HepG2 (cell line): ENCODE measurements around the gene FLYWCH1. TPM values are rescaled to one million over a fixed set of nuclear protein-coding genes. Genes with fewer than 3 reads are reported as not detected.

Source experiments
- AGO1 ChIP-seq: fragments of 200-400 bp; formaldehyde crosslinking; IDR thresholded peaks from 2 replicates; pipeline ENCODE4 v1.6.1; 2017; ENCODE audit warnings: mild to moderate bottlenecking, low read depth, low read length, moderate library complexity; ENCODE audit not compliant: poor library complexity, severe bottlenecking
- AKNA ChIP-seq: sonication (generic); formaldehyde crosslinking; IDR thresholded peaks from 2 replicates; pipeline ENCODE4 v1.4.0; 2020; ENCODE audit warnings: missing genetic modification reagents, borderline replicate concordance
- CTCF ChIP-seq: sonication (generic); formaldehyde crosslinking; IDR thresholded peaks from 2 replicates; pipeline ENCODE4 v1.5.0; 2020; ENCODE audit warnings: mild to moderate bottlenecking, missing genetic modification reagents, moderate library complexity
- MXD3 ChIP-seq: IDR thresholded peaks from 2 replicates; pipeline ENCODE4 v1.6.1; 2016; ENCODE audit warnings: mild to moderate bottlenecking, missing biosample characterization, missing genetic modification reagents
- NFRKB ChIP-seq: fragments of 450-650 bp; IDR thresholded peaks from 2 replicates; pipeline ENCODE4 v1.6.1; 2017
- NR1H2 ChIP-seq: sonication (generic); formaldehyde crosslinking; IDR thresholded peaks from 2 replicates; pipeline ENCODE4 v1.8.1; 2022; ENCODE audit warnings: low read depth, missing genetic modification reagents, borderline replicate concordance
- NR2F2 ChIP-seq: IDR thresholded peaks from 2 replicates; pipeline ENCODE4 v1.6.1; 2012; ENCODE audit warnings: low read depth, inconsistent platforms, borderline replicate concordance
- NR3C1 ChIP-seq: sonication (generic); formaldehyde crosslinking; IDR thresholded peaks from 2 replicates; pipeline ENCODE4 v1.4.0; 2020; ENCODE audit warnings: missing genetic modification reagents
- PHF8 ChIP-seq: sonication (generic); formaldehyde crosslinking; IDR thresholded peaks from 2 replicates; pipeline ENCODE4 v1.5.0; 2020; ENCODE audit warnings: missing genetic modification reagents
- POLR2AphosphoS5 ChIP-seq: IDR thresholded peaks from 2 replicates; pipeline ENCODE4 v1.6.1; 2012; ENCODE audit warnings: low read depth, low read length
- PRDM10 ChIP-seq: sonication (generic); formaldehyde crosslinking; IDR thresholded peaks from 2 replicates; pipeline ENCODE4 v1.4.0; 2020; ENCODE audit warnings: low read depth, missing genetic modification reagents
- SATB2 ChIP-seq: sonication (generic); formaldehyde crosslinking; IDR thresholded peaks from 2 replicates; pipeline ENCODE4 v1.5.0; 2020; ENCODE audit warnings: missing genetic modification reagents
- TFDP1 ChIP-seq: IDR thresholded peaks from 2 replicates; pipeline ENCODE4 v1.6.1; 2016; ENCODE audit warnings: missing compliant biosample characterization, missing genetic modification reagents, borderline replicate concordance
- ZMAT3 ChIP-seq: sonication (generic); formaldehyde crosslinking; conservative IDR thresholded peaks from 2 replicates; pipeline ENCODE4 v1.7.0; 2021; ENCODE audit warnings: missing genetic modification reagents
- ZNF350 ChIP-seq: sonication (generic); formaldehyde crosslinking; IDR thresholded peaks from 2 replicates; pipeline ENCODE4 v1.4.0; 2020; ENCODE audit warnings: mild to moderate bottlenecking, low read depth, missing genetic modification reagents, borderline replicate concordance
- ZNF577 ChIP-seq: sonication (generic); formaldehyde crosslinking; IDR thresholded peaks from 2 replicates; pipeline ENCODE4 v1.4.0; 2020; ENCODE audit warnings: mild to moderate bottlenecking, low read depth, missing genetic modification reagents, borderline replicate concordance
- polyA plus RNA-seq, 8 experiments: library from polyadenylated mRNA; depleted of rRNA in 3 of 8; stranded (reverse) in 7 of 8; unstranded in 1 of 8; fragments of >200 nt; fragmentation: Illumina TruSeq in 4 of 8; extraction: Trizol in 4 of 8; gene quantifications; 2 replicates each; pipeline versions ENCODE4 v1.2.1 to v1.2.3, GENCODE V29; 2011 to 2016; ENCODE audit warnings: low read depth in 4 of 8, missing spikeins in 1 of 8, mixed read lengths in 1 of 8; ENCODE audit not compliant: insufficient read depth in 1 of 8
- total RNA-seq, 5 experiments: library from RNA; depleted of rRNA; stranded (reverse); fragments of >200 nt; fragmentation: Illumina TruSeq; extraction: Trizol; gene quantifications; 2 replicates each; pipeline ENCODE4 v1.2.3, GENCODE V29; 2016; ENCODE audit warnings: low read depth in 1 of 5

The FLYWCH1 gene
- total and polyA plus RNA-seq, 2 of the 13 experiments (the other 11 are each of a cell fraction or from before 2014, with no cell fraction given) = 7.3 to 12.4 TPM

- TF ChIP-seq ZNF577 (CRISPR knock-in tag) = no peak
- TF ChIP-seq ZNF350 (CRISPR knock-in tag) = no peak
- no peak for TF ChIP-seq NR2F2
- TF ChIP-seq NR1H2 = 0 out of 2 replicates have a peak, but pooled peaks have one; percentile 56
- TF ChIP-seq POLR2AphosphoS5 = peak; percentile 47; the same call in 1 of the 2 replicates
- peak; percentile 48; the same call in 1 of the 2 replicates for TF ChIP-seq PRDM10 (CRISPR knock-in tag)
- no peak for TF ChIP-seq ZMAT3
- no peak for TF ChIP-seq NFRKB
- no peak for TF ChIP-seq TFDP1 (CRISPR knock-in tag)
- no peak for TF ChIP-seq MXD3 (CRISPR knock-in tag)
- no peak for TF ChIP-seq NR3C1 (CRISPR knock-in tag)
- no peak for TF ChIP-seq AKNA
- TF ChIP-seq CTCF (CRISPR knock-in tag) = no peak
- TF ChIP-seq SATB2 (CRISPR knock-in tag) = no peak
- TF ChIP-seq AGO1 = no peak
- TF ChIP-seq PHF8 (CRISPR knock-in tag) = peak; percentile 54
Observed at GRCh38 chr16:2881783-2882649, 29.7 kb upstream of the FLYWCH1 start (continued).
